ENCODE measurements around the gene ADGRL3.

DNA sequence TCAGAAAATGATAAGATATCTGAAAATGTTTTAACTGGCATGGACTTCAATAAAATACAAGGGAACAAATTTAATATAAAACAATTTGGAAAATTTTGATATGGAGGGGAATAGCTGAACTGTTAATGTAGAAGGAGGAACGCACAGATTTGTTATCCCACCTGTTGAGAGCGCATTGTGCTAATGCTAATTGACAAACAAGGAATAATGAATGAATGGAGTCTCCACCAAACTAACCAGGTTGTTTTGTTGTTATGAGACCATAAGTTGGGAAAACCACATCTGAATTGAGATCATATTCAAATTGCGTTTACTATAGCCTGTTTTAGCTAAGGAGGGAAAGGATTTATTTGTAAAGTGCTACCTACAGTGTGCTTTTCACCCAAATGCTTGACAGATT lies 195.6 kb downstream of the ADGRL3 start:
- TF ChIP-seq CTCF (IDR thresholded peaks at IDR 0.05) (no peak), POLR2A (IDR thresholded peaks at IDR 0.05) (no peak)
